ENCODE data around the gene ID1. TPM values are rescaled to one million over a fixed set of nuclear protein-coding genes. Genes with fewer than 3 reads are reported as not detected.

ID1 gene
- total and polyA plus RNA-seq, 2 of the 13 experiments (the other 11 are each of a cell fraction or from before 2014, with no cell fraction given), result 320 to 419 TPM

GRCh38 chr20:31603822-31604566, 1.1 kb upstream of the ID1 start (continued):
- TF ChIP-seq PREB (CRISPR knock-in tag; IDR thresholded peaks at IDR 0.05) (no peak), ZBTB38 (CRISPR knock-in tag; IDR thresholded peaks at IDR 0.05) (peak; percentile 97), SOX6 (IDR thresholded peaks at IDR 0.05) (no peak), SOX6 (CRISPR knock-in tag; IDR thresholded peaks at IDR 0.05) (peak; percentile 94), FOXO4 (CRISPR knock-in tag; conservative IDR thresholded peaks at IDR 0.05) (no peak), TOPORS (CRISPR knock-in tag; IDR thresholded peaks at IDR 0.05) (peak; percentile 58; the same call in 1 of the 2 replicates), DPF2 (CRISPR knock-in tag; IDR thresholded peaks at IDR 0.05; ENCODE audit: borderline replicate concordance, low read depth) (peak; percentile 69; the same call in 1 of the 2 replicates), ETV6 (CRISPR knock-in tag; conservative IDR thresholded peaks at IDR 0.05) (peak; percentile 93), BORCS8-MEF2B (CRISPR knock-in tag; IDR thresholded peaks at IDR 0.05) (peak; percentile 86), ZFP37 (CRISPR knock-in tag; IDR thresholded peaks at IDR 0.05; ENCODE audit: borderline replicate concordance) (peak; percentile 94; the same call in 1 of the 2 replicates), PRPF4 (IDR thresholded peaks at IDR 0.05; ENCODE audit: low read depth, low read length, poor library complexity, severe bottlenecking) (peak; percentile 8), ZNF83 (CRISPR knock-in tag; IDR thresholded peaks at IDR 0.05; ENCODE audit: borderline replicate concordance) (peak; percentile 65; the same call in 1 of the 2 replicates), RXRB (CRISPR knock-in tag; IDR thresholded peaks at IDR 0.05; ENCODE audit: borderline replicate concordance) (peak; percentile 94), BCL3 (CRISPR knock-in tag; IDR thresholded peaks at IDR 0.05) (no peak; the same call in 1 of the 2 replicates), POGZ (CRISPR knock-in tag; IDR thresholded peaks at IDR 0.05) (peak; percentile 93), RNF2 (conservative IDR thresholded peaks at IDR 0.05; ENCODE audit: low read depth) (0 out of 2 replicates have a peak, but pooled peaks have one; percentile 67), DNMT1 (CRISPR knock-in tag; IDR thresholded peaks at IDR 0.05) (peak; percentile 93), GABPA (IDR thresholded peaks at IDR 0.05; ENCODE audit: low read depth, low read length) (no peak), GABPA (CRISPR knock-in tag; IDR thresholded peaks at IDR 0.05; ENCODE audit: low read depth) (peak; percentile 47), RNF219 (CRISPR knock-in tag; IDR thresholded peaks at IDR 0.05) (no peak), ZFX (CRISPR knock-in tag; IDR thresholded peaks at IDR 0.05; ENCODE audit: low read depth) (peak; percentile 75), ZFP1 (CRISPR knock-in tag; IDR thresholded peaks at IDR 0.05) (peak; percentile 94), THRA (CRISPR knock-in tag; IDR thresholded peaks at IDR 0.05; ENCODE audit: borderline replicate concordance) (peak; percentile 95)

Measured in HepG2 (cell line).